ENCODE measurements around the gene PDYN. TPM values are rescaled to one million over a fixed set of nuclear protein-coding genes. Genes with fewer than 3 reads are reported as not detected.

PDYN gene
- total and polyA plus RNA-seq, 8 donors, result not detected

- 58 to 80% (median 78%) methylated on average over 6 of the region's 6 CpGs for WGBS, 5 donors
- intact Hi-C loops (cut with DNase I; ENCODE audit: low total_unique reads), result no loop called here
- Histone ChIP-seq H3K27me3 (peaks cover 0 to 83% (median 10%) of the 10 kb centered on the region in 3 donors), H3K27ac (no peak overlapping the region), H3K4me1 (no peaks in the 10 kb centered on the region), H3K4me3 (no peak overlapping the region), H3K9me3 (no peaks in the 10 kb centered on the region), H3K36me3 (no peaks in the 10 kb centered on the region)
- TF ChIP-seq CTCF (IDR thresholded peaks at IDR 0.05), result no peak
- no peak for TF ChIP-seq POLR2A (IDR thresholded peaks at IDR 0.05)
- TF ChIP-seq EP300 (IDR thresholded peaks at IDR 0.05), result no peak
- no peak for TF ChIP-seq POLR2AphosphoS5 (IDR thresholded peaks at IDR 0.05)
- no peak for DNase-seq
These were observed 6.4 kb upstream of the PDYN start for GRCh38 chr20:2000285-2000684.

- no peaks in the 10 kb centered on the region for H3K9me3 ChIP-seq
- TF ChIP-seq EP300 (IDR thresholded peaks at IDR 0.05) (no peak), CTCF (IDR thresholded peaks at IDR 0.05) (no peak), POLR2AphosphoS5 (IDR thresholded peaks at IDR 0.05) (no peak), POLR2A (IDR thresholded peaks at IDR 0.05) (no peak)
- no peaks in the 10 kb centered on the region for H3K36me3 ChIP-seq
- intact Hi-C loops (cut with DNase I; ENCODE audit: low total_unique reads), result no loop called here
- peaks cover 0 to 90% (median 19%) of the 10 kb centered on the region in 3 donors for H3K27me3 ChIP-seq
- no peaks in the 10 kb centered on the region for H3K4me1 ChIP-seq
- WGBS, 5 donors, result 36 to 47% (median 45%) methylated on average over 3 of the region's 3 CpGs
- H3K4me3 ChIP-seq, result no peak overlapping the region
- no peak for DNase-seq
- H3K27ac ChIP-seq, result no peak overlapping the region
These were observed 4.9 kb upstream of the PDYN start for GRCh38 chr20:1998715-1999114.

GRCh38 chr20:1998193-1998520 lies 4.3 kb upstream of the PDYN start:
- H3K9me3 ChIP-seq, result no peaks in the 10 kb centered on the region
- no peak overlapping the region for H3K27ac ChIP-seq
- no peak for DNase-seq
- WGBS, 5 donors, result 78 to 93% (median 83%) methylated on average over 3 to 4 of the region's 4 CpGs
- H3K27me3 ChIP-seq, result peaks cover 0 to 90% (median 24%) of the 10 kb centered on the region in 3 donors
- H3K4me3 ChIP-seq, result no peak overlapping the region
- no peaks in the 10 kb centered on the region for H3K4me1 ChIP-seq
- no peak for TF ChIP-seq POLR2A (IDR thresholded peaks at IDR 0.05)
- TF ChIP-seq CTCF (IDR thresholded peaks at IDR 0.05), result no peak
- no peak for TF ChIP-seq POLR2AphosphoS5 (IDR thresholded peaks at IDR 0.05)
- no peak for TF ChIP-seq EP300 (IDR thresholded peaks at IDR 0.05)
- intact Hi-C loops (cut with DNase I; ENCODE audit: low total_unique reads), result no loop called here
- no peaks in the 10 kb centered on the region for H3K36me3 ChIP-seq

- Histone ChIP-seq H3K4me3 (no peak overlapping the region), H3K27me3 (peaks cover 0 to 88% (median 24%) of the 10 kb centered on the region in 3 donors), H3K27ac (no peak overlapping the region), H3K36me3 (no peaks in the 10 kb centered on the region), H3K9me3 (no peaks in the 10 kb centered on the region), H3K4me1 (no peaks in the 10 kb centered on the region)
- WGBS, 5 donors, result 61 to 78% (median 69%) methylated on average over 13 to 15 of the region's 15 CpGs
- TF ChIP-seq POLR2AphosphoS5 (IDR thresholded peaks at IDR 0.05), result no peak
- no peak for TF ChIP-seq POLR2A (IDR thresholded peaks at IDR 0.05)
- TF ChIP-seq CTCF (IDR thresholded peaks at IDR 0.05), result no peak
- TF ChIP-seq EP300 (IDR thresholded peaks at IDR 0.05), result no peak
- intact Hi-C loops (cut with DNase I; ENCODE audit: low total_unique reads), result no loop called here
- no peak for DNase-seq
These were observed 3.8 kb upstream of the PDYN start for GRCh38 chr20:1997483-1998192.

All from stomach (tissue), 9 donors.